ENCODE results near the gene ENTPD5. TPM values are rescaled to one million over a fixed set of nuclear protein-coding genes. Genes with fewer than 3 reads are reported as not detected.

The ENTPD5 gene
- total RNA-seq, 1 experiment from 2014 or later = 10.6 TPM

- Mint-ChIP-seq H3K27ac (no peak overlapping the region), H3K4me3 (no peak overlapping the region), H3K27me3 (ENCODE audit: low read depth) (no peaks in the 10 kb centered on the region), H3K4me1 (no peaks in the 10 kb centered on the region), H3K36me3 (peaks cover 42% of the 10 kb centered on the region), H3K9me3 (peaks cover 17% of the 10 kb centered on the region)
- ATAC-seq = no peak
- ChIA-PET POLR2A (no interaction called here), CTCF (interaction anchor here (0.5 kb wide), 1 partner anchor 35 kb away, joined by 3 read pairs; no protein-coding TSS in a partner anchor)
- TF ChIP-seq ZNF671 (CRISPR knock-in tag; IDR thresholded peaks at IDR 0.05) (no peak), FOXJ3 (CRISPR knock-in tag; IDR thresholded peaks at IDR 0.05; ENCODE audit: borderline replicate concordance) (no peak), ETV6 (CRISPR knock-in tag; IDR thresholded peaks at IDR 0.05) (no peak), SP1 (CRISPR knock-in tag; conservative IDR thresholded peaks at IDR 0.05) (no peak), FOXP4 (CRISPR knock-in tag; IDR thresholded peaks at IDR 0.05) (no peak), AR (CRISPR knock-in tag; IDR thresholded peaks at IDR 0.05) (no peak), E2F1 (CRISPR knock-in tag; IDR thresholded peaks at IDR 0.05) (no peak), TCF7 (CRISPR knock-in tag; IDR thresholded peaks at IDR 0.05; ENCODE audit: low read depth) (no peak), CBFB (CRISPR knock-in tag; IDR thresholded peaks at IDR 0.05; ENCODE audit: low read depth) (no peak), PRRX2 (CRISPR knock-in tag; IDR thresholded peaks at IDR 0.05) (no peak), PREB (CRISPR knock-in tag; IDR thresholded peaks at IDR 0.05; ENCODE audit: borderline replicate concordance) (no peak), ZNF281 (CRISPR knock-in tag; IDR thresholded peaks at IDR 0.05) (no peak), TEAD4 (CRISPR knock-in tag; IDR thresholded peaks at IDR 0.05) (no peak), KAT7 (CRISPR knock-in tag; IDR thresholded peaks at IDR 0.05; ENCODE audit: borderline replicate concordance) (no peak), MXD4 (CRISPR knock-in tag; IDR thresholded peaks at IDR 0.05; ENCODE audit: borderline replicate concordance) (no peak), E2F4 (CRISPR knock-in tag; IDR thresholded peaks at IDR 0.05; ENCODE audit: borderline replicate concordance, low read depth) (no peak), ESRRA (CRISPR knock-in tag; IDR thresholded peaks at IDR 0.05; ENCODE audit: borderline replicate concordance) (no peak), ZMAT4 (CRISPR knock-in tag; IDR thresholded peaks at IDR 0.05) (no peak), GTF2I (CRISPR knock-in tag; conservative IDR thresholded peaks at IDR 0.05) (no peak), ARID4B (CRISPR knock-in tag; IDR thresholded peaks at IDR 0.05; ENCODE audit: borderline replicate concordance) (no peak)
- no peak for DNase-seq (ENCODE audit: low spot score)
These were observed 102.8 kb downstream of the ENTPD5 start for GRCh38 chr14:73916324-73916723.

All from WTC11 (cell line).